HG03103 (cell line): ENCODE results near the gene TANGO6.
"Not testable (repeated sequence)": the region's sequence is repeated elsewhere in the genome, so short reads cannot be mapped to it uniquely, and the experiment has no call there.

Source experiments
- ATAC-seq: cut with Tn5 transposase; IDR thresholded peaks from one replicate; pipeline ENCODE4 v1.9.1; 2021; ENCODE audit warnings: low read depth; ENCODE audit not compliant: unreplicated experiment

Gene TANGO6

DNA sequence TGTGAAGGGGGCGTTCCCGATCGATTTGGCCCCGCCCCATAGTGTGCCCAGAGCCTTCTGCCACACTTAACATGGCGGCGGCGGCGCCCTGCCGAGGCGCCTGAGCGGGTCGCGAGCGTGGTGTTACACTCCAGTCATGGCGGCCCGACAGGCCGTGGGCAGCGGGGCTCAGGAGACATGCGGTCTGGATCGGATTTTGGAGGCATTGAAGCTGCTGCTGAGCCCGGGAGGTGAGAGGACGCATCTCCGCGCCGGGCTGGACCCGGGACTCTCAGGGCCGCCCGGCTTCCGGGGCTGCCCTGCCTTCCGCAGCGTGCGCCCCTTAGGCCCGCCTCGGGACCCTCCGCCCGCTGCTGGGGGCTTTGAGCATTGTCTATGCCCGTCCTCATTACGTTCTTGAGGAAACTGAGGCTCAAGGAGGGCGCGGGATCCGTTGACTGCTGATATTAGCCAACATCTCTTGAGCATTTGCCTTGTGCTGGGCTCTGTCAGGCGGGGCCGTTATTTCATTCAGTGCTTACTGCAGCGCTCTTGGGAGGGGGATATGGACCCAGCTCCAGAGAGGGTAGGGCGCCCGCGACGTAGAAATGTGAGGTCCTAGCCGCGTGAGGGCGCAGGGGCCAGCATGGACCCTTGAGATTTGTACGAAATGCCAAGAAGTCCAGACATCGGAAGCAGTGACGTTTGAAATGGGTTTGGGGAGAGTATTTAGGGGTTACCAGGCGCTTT lies at the start of gene TANGO6:
TANGO6 (plus strand) TSS at position 50 of the 729 bp plus-strand sequence; CDS start at position 137, 87 bp downstream.
- ATAC-seq = peak; percentile 70

- ATAC-seq = no peak
Observed at GRCh38 chr16:68798398-68798797, 44.9 kb upstream of the TANGO6 start.

GRCh38 chr16:68800257-68800875 lies 43.0 kb upstream of the TANGO6 start:
- no peak for ATAC-seq

GRCh38 chr16:68802190-68802589 lies 41.1 kb upstream of the TANGO6 start:
- no peak for ATAC-seq

DNA sequence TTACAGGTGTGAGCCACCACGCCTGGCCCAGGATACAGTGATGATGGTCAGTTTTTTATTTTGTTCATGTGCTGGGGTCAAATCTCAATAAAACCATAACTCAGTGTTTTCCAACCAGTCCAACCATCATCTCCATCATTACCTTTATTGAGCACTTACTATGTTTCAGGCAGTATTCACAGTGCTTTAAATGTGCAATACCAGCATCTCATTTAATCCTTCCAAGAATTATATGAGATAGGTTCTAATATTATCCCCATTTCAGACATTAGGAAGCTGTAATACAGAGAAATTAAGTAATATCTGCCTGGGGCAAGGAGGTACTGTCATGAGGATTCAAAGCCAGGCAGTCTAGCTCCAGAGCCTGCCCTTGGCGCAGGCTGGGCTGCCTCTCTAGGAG lies 36.9 kb upstream of the TANGO6 start:
- ATAC-seq = no peak

GRCh38 chr16:68806981-68807380 lies 36.4 kb upstream of the TANGO6 start:
- ATAC-seq = no peak

- ATAC-seq = no peak
Observed at GRCh38 chr16:68814516-68814915, 28.8 kb upstream of the TANGO6 start.

DNA sequence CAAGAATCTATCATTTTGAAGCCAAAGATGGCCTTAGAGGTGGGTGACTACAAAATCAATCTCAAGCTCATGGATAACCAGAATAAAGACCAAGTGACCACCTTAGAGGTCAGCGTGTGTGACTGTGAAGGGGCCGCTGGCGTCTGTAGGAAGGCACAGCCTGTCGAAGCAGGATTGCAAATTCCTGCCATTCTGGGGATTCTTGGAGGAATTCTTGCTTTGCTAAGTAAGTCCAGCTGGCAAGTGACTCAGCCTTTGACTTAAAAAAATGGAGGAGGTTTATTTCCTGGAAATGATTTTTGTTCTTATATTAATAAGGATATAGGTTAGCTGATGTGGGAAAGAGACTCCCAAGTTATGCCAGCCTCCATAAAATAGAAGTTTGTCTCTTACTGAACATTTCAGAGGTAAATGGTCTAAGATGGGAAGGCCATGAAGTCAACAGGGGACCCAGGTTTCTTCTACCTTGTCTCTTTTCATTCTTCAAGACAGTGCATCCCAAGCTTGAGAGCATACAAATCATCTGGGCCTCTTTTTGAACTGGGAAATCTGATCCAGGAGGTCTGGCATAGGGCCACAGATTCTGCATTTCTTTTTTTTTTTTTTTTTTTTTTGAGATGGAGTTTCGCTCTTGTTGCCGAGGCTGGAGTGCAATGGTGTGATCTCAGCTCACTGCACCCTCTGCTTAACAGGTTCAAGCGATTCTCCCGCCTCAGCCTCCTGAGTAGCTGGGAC lies 19.8 kb upstream of the TANGO6 start:
- ATAC-seq = no peak

DNA sequence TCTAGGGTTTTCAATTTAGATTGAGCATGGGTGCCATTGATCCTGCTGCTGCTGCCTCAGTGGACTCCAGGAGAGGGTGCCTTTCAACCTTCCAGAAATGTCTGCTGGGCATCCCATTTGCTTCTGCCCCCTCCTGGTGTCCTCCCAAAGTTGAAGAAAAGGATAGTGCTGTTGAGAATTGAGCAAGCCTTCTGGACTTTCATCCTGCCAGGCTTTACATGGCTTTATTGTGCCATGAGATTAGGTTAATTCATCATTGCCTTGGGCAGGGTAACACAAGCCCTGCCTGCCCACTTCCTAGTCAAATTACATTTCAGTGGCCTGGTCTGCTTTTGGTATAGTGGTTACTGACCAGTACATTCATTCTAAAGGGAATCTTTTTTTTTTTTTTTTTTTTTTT lies 17.9 kb upstream of the TANGO6 start:
- ATAC-seq = no peak

DNA sequence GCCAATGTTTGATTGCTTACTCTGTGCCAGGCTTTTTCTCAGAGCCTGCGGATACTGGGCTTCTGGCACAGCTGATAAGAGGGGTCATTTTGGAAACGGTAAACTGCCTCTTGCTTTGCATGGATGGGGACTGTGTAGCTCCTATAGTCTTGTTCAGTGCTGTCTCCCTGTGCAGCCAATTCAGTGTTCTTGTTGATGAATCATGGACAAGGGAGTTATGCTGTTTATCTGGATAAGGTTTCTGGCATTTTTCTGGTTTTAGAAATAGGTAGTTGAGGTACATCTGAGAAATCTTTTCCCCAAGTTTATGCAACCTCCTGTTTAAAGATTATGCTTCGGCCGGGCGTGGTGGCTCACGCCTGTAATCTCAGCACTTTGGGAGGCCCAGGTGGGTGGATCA lies 16.7 kb upstream of the TANGO6 start:
- ATAC-seq = no peak

GRCh38 chr16:68833251-68833650 lies 10.1 kb upstream of the TANGO6 start:
- ATAC-seq = no peak

GRCh38 chr16:68834550-68834949 lies 8.8 kb upstream of the TANGO6 start:
- ATAC-seq = no peak

- ATAC-seq = no peak
Observed at GRCh38 chr16:68835970-68836369, 7.4 kb upstream of the TANGO6 start.

DNA sequence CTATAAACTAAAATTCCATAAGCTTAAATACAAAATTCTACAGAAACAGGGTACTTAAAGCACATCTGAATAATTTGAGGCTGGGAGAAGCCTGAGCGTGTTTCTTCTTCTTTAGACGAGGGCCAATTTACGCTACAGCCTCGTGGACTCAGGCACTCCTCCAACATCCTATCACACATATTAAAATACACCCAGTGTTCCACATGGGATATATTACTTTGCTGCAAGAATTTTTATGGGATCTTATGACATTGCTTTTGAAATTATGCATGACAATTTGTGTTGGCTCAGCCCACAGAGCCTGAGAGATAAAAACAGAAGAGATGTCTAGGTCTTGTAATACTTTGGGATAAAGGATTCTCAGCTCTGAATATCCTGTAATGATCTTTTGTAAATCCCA lies 3.5 kb upstream of the TANGO6 start:
- ATAC-seq = no peak

DNA sequence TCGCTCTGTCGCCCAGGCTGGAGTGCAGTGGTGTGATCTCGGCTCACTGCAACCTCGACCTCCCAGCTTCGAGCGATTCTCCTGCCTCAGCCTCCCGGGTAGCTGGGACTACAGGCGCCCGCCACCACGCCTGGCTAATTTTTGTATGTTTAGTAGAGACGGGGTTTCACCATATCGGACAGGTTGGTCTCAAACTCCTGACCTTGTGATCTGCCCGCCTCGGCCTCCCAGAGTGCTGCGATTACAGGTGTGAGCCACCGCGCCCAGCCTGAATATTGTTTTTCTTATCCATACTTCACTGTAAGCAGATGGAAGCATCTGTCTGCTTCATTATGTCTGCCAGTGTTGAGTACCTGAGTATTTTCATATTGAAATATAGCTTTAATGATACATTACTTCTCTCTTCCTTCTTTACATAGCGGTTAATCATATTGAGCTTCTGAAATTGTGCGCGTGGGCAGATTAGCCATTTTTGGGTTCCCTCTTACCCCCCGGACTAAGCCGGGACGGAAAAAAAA lies 308 bp upstream of the TANGO6 start:
- ATAC-seq = not testable (repeated sequence)

DNA sequence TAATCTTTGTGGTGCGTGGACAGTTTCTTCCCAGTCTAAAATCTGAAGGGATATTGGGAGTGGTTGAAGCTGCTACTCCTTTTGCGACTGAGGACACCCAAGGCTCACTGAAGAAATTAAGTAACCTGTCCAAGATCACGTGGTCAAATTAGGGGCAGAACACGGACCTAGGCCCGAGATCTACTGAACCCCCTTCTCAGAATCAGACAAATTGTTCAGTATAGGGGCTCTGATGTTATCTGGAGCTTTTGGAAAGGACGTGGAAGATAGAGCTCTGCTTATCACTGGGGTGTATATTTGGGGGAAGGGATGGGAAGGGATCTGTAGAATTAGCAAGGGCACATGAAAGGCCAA lies 857 bp downstream of the TANGO6 start:
- ATAC-seq = no peak

DNA sequence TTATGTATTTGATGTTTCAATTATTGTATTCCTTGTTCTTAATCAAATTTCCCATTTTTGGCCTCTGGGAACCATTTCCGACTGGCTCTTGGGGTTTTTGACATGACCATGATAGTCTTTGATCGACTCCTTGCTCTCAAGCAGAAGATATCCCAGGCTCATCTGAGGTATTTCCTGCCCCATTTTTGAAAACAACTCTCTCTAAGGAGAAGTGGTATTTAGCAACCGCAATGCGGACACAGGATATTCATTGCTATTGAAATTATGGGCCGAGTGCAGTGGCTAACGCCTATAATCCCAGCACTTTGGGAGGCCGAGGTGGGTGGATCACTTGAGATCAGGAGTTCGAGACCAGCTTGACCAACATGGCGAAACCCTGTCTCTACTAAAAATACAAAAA lies 5.5 kb downstream of the TANGO6 start:
- no peak for ATAC-seq

DNA sequence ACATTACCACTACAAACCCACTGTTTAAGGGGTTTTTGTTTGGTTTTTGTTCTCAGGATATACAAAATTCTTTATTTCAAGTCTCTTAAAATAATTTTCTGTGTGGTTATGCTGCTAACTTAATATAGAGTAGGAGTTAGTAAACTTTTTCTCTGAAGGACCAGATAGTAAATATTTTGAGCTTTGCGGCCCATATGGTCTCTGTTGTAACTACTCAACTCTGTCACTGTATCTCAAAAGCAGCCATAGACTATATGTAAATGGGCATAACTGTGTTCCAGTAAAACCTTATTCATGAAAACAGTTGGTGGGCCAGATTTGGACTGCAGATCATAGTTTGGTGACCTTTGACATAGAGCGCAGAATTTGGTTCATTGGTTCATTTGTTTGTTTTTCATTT lies 7.2 kb downstream of the TANGO6 start:
- no peak for ATAC-seq

DNA sequence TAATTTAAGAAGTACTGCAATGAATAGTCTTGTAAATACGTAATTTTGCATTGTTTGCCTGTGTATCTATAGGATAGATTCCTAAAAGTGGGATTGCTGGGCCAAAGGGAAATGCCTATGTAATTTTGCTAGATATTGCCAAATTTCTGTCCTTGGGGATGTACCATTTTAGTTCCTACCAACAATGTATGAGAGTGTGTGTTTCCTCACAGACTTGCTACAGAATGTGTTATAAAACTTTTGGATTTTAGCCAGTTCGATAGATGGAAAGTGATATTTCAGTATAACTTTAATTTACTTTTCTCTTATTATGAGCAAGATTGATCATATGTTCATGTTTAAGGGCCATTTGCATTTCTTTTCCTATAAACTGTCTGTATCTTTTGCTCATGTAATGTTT lies 8.3 kb downstream of the TANGO6 start:
- ATAC-seq = no peak

DNA sequence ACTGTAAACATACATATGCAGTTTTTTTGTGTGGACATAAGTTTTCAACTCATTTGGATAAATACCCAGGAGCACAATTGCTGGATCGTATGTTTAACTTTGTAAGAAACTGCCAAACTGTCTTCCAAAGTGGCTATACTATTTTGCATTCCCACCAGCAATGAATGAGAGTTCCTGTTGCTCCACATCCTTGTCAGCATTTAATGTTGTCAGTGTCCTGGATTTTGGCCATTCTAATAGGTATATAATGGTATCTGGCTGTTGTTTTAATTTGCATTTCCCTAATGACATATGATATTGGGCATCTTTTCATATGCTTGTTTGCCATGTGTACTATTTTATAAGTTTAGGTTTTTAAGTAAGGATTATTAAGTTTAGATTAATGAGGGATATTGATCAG lies 14.1 kb downstream of the TANGO6 start:
- no peak for ATAC-seq

DNA sequence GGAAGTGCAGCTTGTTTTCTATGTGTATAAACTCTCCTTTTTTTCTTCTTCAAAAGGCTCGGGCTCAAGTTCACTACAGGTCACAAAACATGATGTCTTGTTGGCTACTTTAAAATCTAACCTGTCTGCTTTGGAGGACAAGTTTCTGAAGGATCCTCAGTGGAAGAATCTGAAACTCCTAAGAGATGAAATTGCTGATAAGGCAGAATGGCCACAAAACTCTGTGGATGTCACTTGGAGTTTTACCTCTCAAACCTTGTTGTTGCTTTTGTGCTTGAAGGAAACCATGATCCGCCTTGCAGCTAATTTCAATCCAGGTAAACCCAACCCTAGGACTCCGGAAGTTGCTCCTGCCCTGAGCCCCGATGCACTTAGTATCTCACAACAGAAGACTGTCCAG lies 16.5 kb downstream of the TANGO6 start:
- no peak for ATAC-seq
